Brain microvascular endothelial cell (primary cell): ENCODE results near the gene UBE2S.

Source experiments
- DNase-seq: peaks from one replicate; pipeline ENCODE4 v3.0.0-alpha.2; 2020
- H3K27ac ChIP-seq: fragments of 250-450 bp; sonication (Bioruptor Pico); 2 replicates; pipeline ENCODE4 v1.5.1; 2020; ENCODE audit warnings: mild to moderate bottlenecking, moderate library complexity
- H3K27me3 ChIP-seq: fragments of 250-450 bp; sonication (Bioruptor Pico); replicated peaks from 2 replicates; pipeline ENCODE4 v1.5.1; 2020; ENCODE audit warnings: mild to moderate bottlenecking
- H3K36me3 ChIP-seq: fragments of 250-450 bp; sonication (Bioruptor Pico); replicated peaks from 2 replicates; pipeline ENCODE4 v1.5.1; 2020; ENCODE audit warnings: mild to moderate bottlenecking
- H3K4me3 ChIP-seq: 2 replicates; pipeline ENCODE4 v1.5.1; 2011; ENCODE audit warnings: low read depth, mild to moderate bottlenecking, control low read depth, low read length, moderate library complexity
- CTCF ChIP-seq: IDR thresholded peaks from 2 replicates; pipeline ENCODE4 v1.5.1; 2011; ENCODE audit warnings: low read depth, mild to moderate bottlenecking, moderate library complexity, low read length, control low read depth, inconsistent platforms; ENCODE audit errors: missing control alignments
- in situ Hi-C: cut with HindIII; loops from 2 replicates; pipeline ENCODE4 v1.10.0; 2017; ENCODE audit warnings: low sequenced_read_pairs, low pct_ligation_motif_present

Gene UBE2S

GRCh38 chr19:55444646-55445045, 37.1 kb upstream of the UBE2S start:
- H3K36me3 ChIP-seq = no peaks in the 10 kb centered on the region
- in situ Hi-C loops = no loop called here
- H3K4me3 ChIP-seq = no peak overlapping the region
- DNase-seq = no peak
- peaks cover 37% of the 10 kb centered on the region for H3K27me3 ChIP-seq
- no peak for TF ChIP-seq CTCF
- no peak overlapping the region for H3K27ac ChIP-seq

GRCh38 chr19:55443824-55444480, 36.4 kb upstream of the UBE2S start:
- H3K27me3 ChIP-seq = peaks cover 42% of the 10 kb centered on the region
- H3K27ac ChIP-seq = no peak overlapping the region
- H3K36me3 ChIP-seq = no peaks in the 10 kb centered on the region
- no peak overlapping the region for H3K4me3 ChIP-seq
- no peak for TF ChIP-seq CTCF
- in situ Hi-C loops = no loop called here
- no peak for DNase-seq

GRCh38 chr19:55443045-55443823, 35.6 kb upstream of the UBE2S start, which contains the start of gene SHISA7:
SHISA7 (minus strand) TSS chr19:55443300; CDS start chr19:55442863, 437 bp downstream.
- Histone ChIP-seq H3K36me3 (no peaks in the 10 kb centered on the region), H3K4me3 (no peak within 1 kb of the TSS), H3K27me3 (peaks cover 42% of the 10 kb centered on the region), H3K27ac (no peak within 1 kb of the TSS)
- in situ Hi-C loops = no loop called here
- DNase-seq = no peak
- TF ChIP-seq CTCF = no peak

GRCh38 chr19:55442372-55442961, 34.9 kb upstream of the UBE2S start:
- no peak for DNase-seq
- H3K27me3 ChIP-seq = peaks cover 42% of the 10 kb centered on the region
- H3K4me3 ChIP-seq = no peak overlapping the region
- TF ChIP-seq CTCF = no peak
- no peak overlapping the region for H3K27ac ChIP-seq
- H3K36me3 ChIP-seq = no peaks in the 10 kb centered on the region
- in situ Hi-C loops = no loop called here

- H3K36me3 ChIP-seq = no peaks in the 10 kb centered on the region
- in situ Hi-C loops = no loop called here
- no peak overlapping the region for H3K27ac ChIP-seq
- no peak overlapping the region for H3K4me3 ChIP-seq
- no peak for TF ChIP-seq CTCF
- DNase-seq = no peak
- H3K27me3 ChIP-seq = peaks cover 40% of the 10 kb centered on the region
Measured at GRCh38 chr19:55441692-55442321, 34.2 kb upstream of the UBE2S start.
